SK-N-SH (cell line): Measurements from ENCODE around the gene ROBO1. TPM values are rescaled to one million over a fixed set of nuclear protein-coding genes. Genes with fewer than 3 reads are reported as not detected.

Experiments used
- CTCF ChIA-PET: fragments of 300-600, 350-600 bp; formaldehyde crosslinking; extraction: SDS; loops from one replicate; lab custom pipeline; 2021; lab: Yijun Ruan, JAX
- POLR2A ChIA-PET: fragments of 350-600 bp; sonication (Branson Sonifier 250); formaldehyde crosslinking; extraction: SDS; loops from one replicate; lab custom pipeline; 2020; ENCODE audit warnings: antibody characterized with exemption, inconsistent platforms; lab: Yijun Ruan, JAX
- DNase-seq: peaks from one replicate; pipeline ENCODE4 v3.0.0; 2012
- H2AFZ ChIP-seq: fragments of 200-600 bp; sonication (generic); 2 replicates; pipeline ENCODE4 v1.8.1; 2016; ENCODE audit warnings: antibody characterized with exemption, mild to moderate bottlenecking, low read depth
- H3F3A ChIP-seq: fragments of 200-600 bp; sonication (generic); replicated peaks from 2 replicates; pipeline ENCODE3; 2016; ENCODE audit warnings: antibody characterized with exemption, mild to moderate bottlenecking; ENCODE audit not compliant: insufficient read depth
- H3K27ac ChIP-seq, 2 experiments: fragments of 200-500 bp in 1 of 2; fragments of 200-600 bp in 1 of 2; sonication (Bioruptor generic) in 1 of 2; sonication (generic), shearing (Covaris generic) in 1 of 2; 2 replicates each; pipeline versions ENCODE4 v1.5.1 to v1.6.1; 2014 to 2016; ENCODE audit warnings: low read depth in 2 of 2, inconsistent platforms in 1 of 2, low read length in 1 of 2, mild to moderate bottlenecking in 1 of 2, mixed read lengths in 1 of 2
- H3K27me3 ChIP-seq: fragments of 200-600 bp; sonication (generic), shearing (Covaris generic); 2 replicates; pipeline ENCODE4 v1.6.1; 2016; ENCODE audit warnings: mixed run types; ENCODE audit not compliant: insufficient read depth
- H3K36me3 ChIP-seq, 2 experiments: fragments of 200-500 bp in 1 of 2; fragments of 200-600 bp in 1 of 2; sonication (Bioruptor generic) in 1 of 2; sonication (generic) in 1 of 2; replicated peaks in 1 of 2; 2 replicates each; pipeline versions ENCODE3 to v1.5.1; 2014 to 2016; ENCODE audit warnings: low read length in 1 of 2, mild to moderate bottlenecking in 1 of 2; ENCODE audit not compliant: insufficient read depth in 2 of 2, control insufficient read depth in 1 of 2
- H3K4me1 ChIP-seq, 2 experiments: fragments of 200-500 bp in 1 of 2; fragments of 200-600 bp in 1 of 2; sonication (Bioruptor generic) in 1 of 2; sonication (generic), shearing (Covaris generic) in 1 of 2; 2 replicates each; pipeline versions ENCODE4 v1.5.1 to v1.6.1; 2014 to 2016; ENCODE audit warnings: low read depth in 1 of 2, low read length in 1 of 2, mixed run types in 1 of 2; ENCODE audit not compliant: insufficient read depth in 2 of 2, control insufficient read depth in 1 of 2
- H3K4me2 ChIP-seq: fragments of 200-600 bp; sonication (generic), shearing (Covaris generic); 2 replicates; pipeline ENCODE4 v1.6.1; 2017; ENCODE audit warnings: mixed run types
- H3K4me3 ChIP-seq, 2 experiments: fragments of 200-500 bp in 1 of 2; fragments of 200-600 bp in 1 of 2; sonication (Bioruptor generic) in 1 of 2; sonication (generic), shearing (Covaris generic) in 1 of 2; 2 replicates each; pipeline versions ENCODE4 v1.5.1 to v1.8.1; 2014 to 2016; ENCODE audit warnings: low read depth in 2 of 2, inconsistent platforms in 1 of 2, low read length in 1 of 2, mild to moderate bottlenecking in 1 of 2, mixed read lengths in 1 of 2, moderate library complexity in 1 of 2
- H3K79me2 ChIP-seq: fragments of 200-600 bp; sonication (generic); 2 replicates; pipeline ENCODE4 v1.8.1; 2017; ENCODE audit warnings: mild to moderate bottlenecking; ENCODE audit not compliant: insufficient read depth
- H3K9ac ChIP-seq: fragments of 200-600 bp; sonication (generic); 2 replicates; pipeline ENCODE4 v1.6.1; 2017; ENCODE audit warnings: mixed run types
- H3K9me2 ChIP-seq: fragments of 200-600 bp; sonication (generic); 2 replicates; pipeline ENCODE4 v1.6.1; 2017; ENCODE audit warnings: mixed run types
- H3K9me3 ChIP-seq: fragments of 200-600 bp; sonication (generic); 2 replicates; pipeline ENCODE4 v1.6.1; 2017; ENCODE audit warnings: mixed run types, mild to moderate bottlenecking, moderate library complexity
- H4K20me1 ChIP-seq: fragments of 200-600 bp; sonication (generic); 2 replicates; pipeline ENCODE4 v1.6.1; 2017; ENCODE audit warnings: mild to moderate bottlenecking, mixed run types; ENCODE audit not compliant: insufficient read depth
- CTCF ChIP-seq: fragments of 200-600 bp; sonication (generic); IDR thresholded peaks from 2 replicates; pipeline ENCODE4 v1.6.1; 2017; ENCODE audit warnings: antibody characterized with exemption, mild to moderate bottlenecking, moderate library complexity
- EP300 ChIP-seq, 2 experiments: IDR thresholded peaks; 2 replicates each; pipeline versions ENCODE4 v1.4.0 to v1.6.1; 2012; ENCODE audit warnings: borderline replicate concordance in 1 of 2, low read depth in 1 of 2, low read length in 1 of 2
- EZH2phosphoT487 ChIP-seq: fragments of 200-600 bp; sonication (generic); IDR thresholded peaks from 2 replicates; pipeline ENCODE4 v1.6.1; 2017; ENCODE audit warnings: low read depth, mixed run types, mild to moderate bottlenecking, antibody characterized with exemption, moderate library complexity, borderline replicate concordance
- FOSL2 ChIP-seq: IDR thresholded peaks from 2 replicates; pipeline ENCODE4 v1.4.0; 2012; ENCODE audit warnings: low read depth, mild to moderate bottlenecking, moderate library complexity, borderline replicate concordance
- IRF3 ChIP-seq: fragments of 150-350 bp; IDR thresholded peaks from 2 replicates; pipeline ENCODE4 v1.6.1; 2016; ENCODE audit warnings: mild to moderate bottlenecking, low read depth, low read length
- MXI1 ChIP-seq: IDR thresholded peaks from 2 replicates; pipeline ENCODE4 v1.6.1; 2012; ENCODE audit warnings: mild to moderate bottlenecking, low read depth, low read length, improper control_type of control experiment
- NFIC ChIP-seq: IDR thresholded peaks from 2 replicates; pipeline ENCODE4 v1.4.0; 2012; ENCODE audit warnings: borderline replicate concordance
- NRF1 ChIP-seq: IDR thresholded peaks from 2 replicates; pipeline ENCODE4 v1.6.1; 2012; ENCODE audit warnings: low read depth, mild to moderate bottlenecking, low read length
- PBX3 ChIP-seq: IDR thresholded peaks from 2 replicates; pipeline ENCODE4; 2012
- REST ChIP-seq: IDR thresholded peaks from 2 replicates; pipeline ENCODE4 v1.6.1; 2012; ENCODE audit warnings: mild to moderate bottlenecking, low read depth, low read length, moderate library complexity
- SIN3A ChIP-seq: IDR thresholded peaks from 2 replicates; pipeline ENCODE4 v1.6.1; 2012; ENCODE audit warnings: low read depth, mild to moderate bottlenecking, low read length, moderate library complexity, borderline replicate concordance
- TCF12 ChIP-seq: IDR thresholded peaks from 2 replicates; pipeline ENCODE4 v1.4.0; 2012
- TEAD4 ChIP-seq: IDR thresholded peaks from 2 replicates; pipeline ENCODE4 v1.4.0; 2012; ENCODE audit warnings: mild to moderate bottlenecking, borderline replicate concordance; ENCODE audit not compliant: insufficient read depth
- USF1 ChIP-seq: IDR thresholded peaks from 2 replicates; pipeline ENCODE4 v1.4.0; 2012; ENCODE audit warnings: low read depth, borderline replicate concordance
- ZBTB33 ChIP-seq: IDR thresholded peaks from 2 replicates; pipeline ENCODE4 v1.4.0; 2012; ENCODE audit warnings: low read depth, borderline replicate concordance
- WGBS: methylation state at CpG from one replicate; pipeline ENCODE4 v1.1.6; 2017; ENCODE audit warnings: low lambda C conversion rate; 5-methylcytosine and 5-hydroxymethylcytosine counted together
- polyA plus RNA-seq, 3 experiments: library from polyadenylated mRNA; depleted of rRNA; stranded (reverse); fragments of >200 nt; gene quantifications; 2 replicates each; pipeline ENCODE4 v1.2.3, GENCODE V29; 2012

Gene ROBO1
- polyA plus RNA-seq, 1 of the 3 experiments (the other 2 are of a cell fraction) = 22.7 TPM

- TF ChIP-seq SIN3A (no peak), EP300 (IDR thresholded peaks at IDR 0.05; ENCODE audit: borderline replicate concordance in 1 of 2, low read depth in 1 of 2, low read length in 1 of 2) (no peak), REST (no peak), IRF3 (no peak), USF1 (no peak), NRF1 (no peak), EZH2phosphoT487 (no peak), TCF12 (no peak), FOSL2 (no peak), ZBTB33 (no peak), TEAD4 (no peak), PBX3 (no peak), MXI1 (no peak), CTCF (no peak), NFIC (no peak)
- no peaks in the 10 kb centered on the region for H3F3A ChIP-seq
- H3K9me2 ChIP-seq = no peaks in the 10 kb centered on the region
- no peaks in the 10 kb centered on the region for H3K27me3 ChIP-seq
- DNase-seq = no peak
- H3K79me2 ChIP-seq = no peaks in the 10 kb centered on the region
- no peaks in the 10 kb centered on the region for H3K36me3 ChIP-seq
- no peaks in the 10 kb centered on the region for H3K9me3 ChIP-seq
- H3K4me1 ChIP-seq = no peaks in the 10 kb centered on the region
- CTCF ChIA-PET = no interaction called here
- no peak overlapping the region for H2AFZ ChIP-seq
- H3K4me3 ChIP-seq = no peak overlapping the region
- no peak overlapping the region for H3K27ac ChIP-seq
- no peak overlapping the region for H3K9ac ChIP-seq
- 67% methylated on average over 3 of the region's 3 CpGs for WGBS
- H4K20me1 ChIP-seq = no peaks in the 10 kb centered on the region
- no peak overlapping the region for H3K4me2 ChIP-seq
- POLR2A ChIA-PET = no interaction called here
Observed at GRCh38 chr3:79286882-79287281, 480.9 kb downstream of the ROBO1 start.
